GM12878 (cell line): ENCODE results near the gene NOL3. TPM values are rescaled to one million over a fixed set of nuclear protein-coding genes. Genes with fewer than 3 reads are reported as not detected.

ENCODE experiments used
- ATAC-seq: fragments of 200-7000 bp; cut with Tn5 transposase; 3 replicates; pipeline ENCODE4 v1.9.1; 2020; ENCODE audit warnings: mild to moderate bottlenecking, moderate library complexity
- BruUV-seq: library from RNA; stranded (reverse); fragments of 400-500 nt; replicated peaks from 2 replicates; lab custom pipeline; 2021; lab: Mats Ljungman, UMichigan
- CTCF ChIA-PET: fragments of 300-600 bp; sonication (Branson Sonifier 250); formaldehyde crosslinking; extraction: SDS; loops from one replicate; lab custom pipeline; 2021; ENCODE audit warnings: inconsistent platforms; lab: Yijun Ruan, JAX
- POLR2A ChIA-PET: fragments of 350-600 bp; formaldehyde crosslinking; extraction: SDS; loops from one replicate; lab custom pipeline; 2021; ENCODE audit warnings: inconsistent platforms; lab: Charles Lee
- RAD21 ChIA-PET: fragments of 300-600 bp; sonication (Branson Sonifier 250); formaldehyde crosslinking; loops from one replicate; lab custom pipeline; 2023; ENCODE audit warnings: antibody characterized with exemption; ENCODE audit not compliant: unreplicated experiment; lab: Charles Lee
- SMC1A ChIA-PET: fragments of 300-600 bp; sonication (Branson Sonifier 250); formaldehyde crosslinking; loops from one replicate; lab custom pipeline; 2023; ENCODE audit not compliant: unreplicated experiment, uncharacterized antibody; lab: Charles Lee
- DNase-seq: peaks from one replicate; pipeline ENCODE4 v3.0.0-alpha.2; 2011; ENCODE audit warnings: low read depth, low spot score
- FAIRE-seq: peaks from 3 replicates; lab custom pipeline; 2011; peaks lifted over from hg19 to GRCh38; lab: Jason Lieb, UNC
- H2AFZ ChIP-seq: 2 replicates; pipeline ENCODE4 v1.6.0; 2011; ENCODE audit warnings: low read depth, low read length, control low read depth; ENCODE audit not compliant: control insufficient read depth
- H3K27ac ChIP-seq: 2 replicates; pipeline ENCODE4 v1.5.1; 2011; ENCODE audit warnings: control low read depth; ENCODE audit not compliant: control insufficient read depth, insufficient read depth
- H3K27me3 ChIP-seq, 2 experiments: replicated peaks in 1 of 2; 2 replicates each; pipeline versions ENCODE4 v1.6.0 to v1.6.1; 2011; ENCODE audit warnings: low read length in 1 of 2; ENCODE audit not compliant: control insufficient read depth in 2 of 2, insufficient read depth in 2 of 2
- H3K36me3 ChIP-seq, 2 experiments: 2 replicates each; pipeline ENCODE4 v1.5.1; 2011; ENCODE audit warnings: low read length in 1 of 2; ENCODE audit not compliant: control insufficient read depth in 2 of 2, insufficient read depth in 2 of 2
- H3K4me1 ChIP-seq: 2 replicates; pipeline ENCODE4 v1.6.1; 2011; ENCODE audit warnings: mild to moderate bottlenecking, low read length, moderate library complexity, mixed read lengths; ENCODE audit not compliant: control insufficient read depth, insufficient read depth
- H3K4me2 ChIP-seq: 2 replicates; pipeline ENCODE4 v1.6.0; 2011; ENCODE audit warnings: control low read depth; ENCODE audit not compliant: control insufficient read depth, insufficient read depth
- H3K4me3 ChIP-seq: fragments of 200-600 bp; sonication (generic); 2 replicates; pipeline ENCODE4 v1.5.1; 2016
- H3K79me2 ChIP-seq: 2 replicates; pipeline ENCODE4 v1.6.0; 2011; ENCODE audit warnings: low read length; ENCODE audit not compliant: control insufficient read depth, insufficient read depth
- H3K9ac ChIP-seq: 2 replicates; pipeline ENCODE4 v1.8.0; 2011; ENCODE audit warnings: low read length, control low read depth, mixed read lengths; ENCODE audit not compliant: control insufficient read depth, insufficient read depth
- H3K9me3 ChIP-seq: replicated peaks from 3 replicates; pipeline ENCODE4 v1.5.1; 2011; ENCODE audit warnings: mild to moderate bottlenecking, low read length; ENCODE audit not compliant: control insufficient read depth, insufficient read depth
- H4K20me1 ChIP-seq: 2 replicates; pipeline ENCODE4 v1.6.0; 2011; ENCODE audit not compliant: control insufficient read depth, insufficient read depth
- E2F4 ChIP-seq: IDR thresholded peaks from 2 replicates; pipeline ENCODE4 v1.6.1; 2012; ENCODE audit warnings: low read depth, low read length, improper control_type of control experiment
- E4F1 ChIP-seq: fragments of 450-650 bp; IDR thresholded peaks from 2 replicates; pipeline ENCODE4 v1.6.1; 2018; ENCODE audit warnings: borderline replicate concordance, mild to moderate bottlenecking; ENCODE audit not compliant: partially characterized antibody
- GATAD2B ChIP-seq: fragments of 450-650 bp; conservative IDR thresholded peaks from 2 replicates; pipeline ENCODE4 v1.6.1; 2017; ENCODE audit warnings: low read depth, mild to moderate bottlenecking, moderate library complexity
- IRF3 ChIP-seq: fragments of 450-650 bp; IDR thresholded peaks from 2 replicates; pipeline ENCODE4 v1.6.1; 2014; ENCODE audit warnings: mild to moderate bottlenecking
- NBN ChIP-seq: fragments of 450-650 bp; IDR thresholded peaks from 2 replicates; pipeline ENCODE4 v1.6.1; 2016
- RB1 ChIP-seq: fragments of 450-650 bp; formaldehyde crosslinking; IDR thresholded peaks from 2 replicates; pipeline ENCODE4 v1.6.1; 2017; ENCODE audit warnings: mild to moderate bottlenecking, borderline replicate concordance
- SIX5 ChIP-seq: IDR thresholded peaks from 2 replicates; pipeline ENCODE4 v1.6.1; 2011; ENCODE audit warnings: mild to moderate bottlenecking, low read depth, low read length, moderate library complexity; ENCODE audit not compliant: severe bottlenecking
- STAT3 ChIP-seq: IDR thresholded peaks from 2 replicates; pipeline ENCODE4 v1.6.1; 2011; ENCODE audit warnings: low read depth, low read length, improper control_type of control experiment
- TBL1XR1 ChIP-seq: IDR thresholded peaks from 2 replicates; pipeline ENCODE4 v1.6.1; 2012; ENCODE audit warnings: low read depth, low read length, improper control_type of control experiment
- ZNF274 ChIP-seq: IDR thresholded peaks from one replicate; pipeline ENCODE4 v1.8.0; 2011; ENCODE audit not compliant: insufficient read length, insufficient read depth
- WGBS: methylation state at CpG from one replicate; pipeline ENCODE4 v1.1.6; 2016; ENCODE audit warnings: low lambda C conversion rate; ENCODE audit not compliant: insufficient replicate concordance, insufficient coverage; ENCODE audit errors: missing lambda C conversion rate; 5-methylcytosine and 5-hydroxymethylcytosine counted together
- in situ Hi-C: fragments of 300-500 bp; cut with MboI; formaldehyde crosslinking; loops from 9 replicates; pipeline ENCODE4 v1.14.3; 2018; ENCODE audit warnings: mixed read lengths
- intact Hi-C: fragments of 100-400 bp; cut with micrococcal nuclease; formaldehyde crosslinking; loops from one replicate; pipeline ENCODE4 v1.14.2; 2022; ENCODE audit not compliant: unreplicated experiment
- polyA plus RNA-seq, 11 experiments: library from polyadenylated mRNA; depleted of rRNA in 4 of 11; unstranded in 6 of 11; stranded (reverse) in 5 of 11; fragments of >200 nt; fragmentation: Nextera tagmentation in 4 of 11; fragmentation: Illumina TruSeq in 1 of 11; extraction: Ambion mirVana in 4 of 11; extraction: Trizol in 1 of 11; gene quantifications; 1 replicate in 1 of 11; 2 replicates in 10 of 11; pipeline versions ENCODE4 v1.2.1 to v1.2.3, GENCODE V29; 2011 to 2016; ENCODE audit warnings: inconsistent platforms in 2 of 11, missing spikeins in 2 of 11, low read depth in 1 of 11
- total RNA-seq, 4 experiments: library from RNA; depleted of rRNA in 3 of 4; stranded (reverse); fragments of >200 nt in 3 of 4; fragmentation: Illumina TruSeq in 1 of 4; extraction: Trizol in 1 of 4; gene quantifications; 2 replicates each; pipeline versions ENCODE4 v1.2.1 to v1.2.3, GENCODE V29; 2013 to 2021
- TF ChIP-seq, protein P1 (sequence below): fragments of 450-650 bp; IDR thresholded peaks from 2 replicates; pipeline ENCODE4 v1.6.1; 2018; ENCODE audit warnings: mild to moderate bottlenecking, low read depth, moderate library complexity; ENCODE audit not compliant: partially characterized antibody
- TF ChIP-seq, protein P2 (sequence below): IDR thresholded peaks from 2 replicates; pipeline ENCODE4 v1.6.1; 2011; ENCODE audit warnings: low read depth, low read length, improper control_type of control experiment, borderline replicate concordance

The NOL3 gene
- total and polyA plus RNA-seq, 10 of the 15 experiments (the other 5 are each of a cell fraction or from before 2014, with no cell fraction given): 0.31 to 18.4 (median 2.7) TPM

DNA sequence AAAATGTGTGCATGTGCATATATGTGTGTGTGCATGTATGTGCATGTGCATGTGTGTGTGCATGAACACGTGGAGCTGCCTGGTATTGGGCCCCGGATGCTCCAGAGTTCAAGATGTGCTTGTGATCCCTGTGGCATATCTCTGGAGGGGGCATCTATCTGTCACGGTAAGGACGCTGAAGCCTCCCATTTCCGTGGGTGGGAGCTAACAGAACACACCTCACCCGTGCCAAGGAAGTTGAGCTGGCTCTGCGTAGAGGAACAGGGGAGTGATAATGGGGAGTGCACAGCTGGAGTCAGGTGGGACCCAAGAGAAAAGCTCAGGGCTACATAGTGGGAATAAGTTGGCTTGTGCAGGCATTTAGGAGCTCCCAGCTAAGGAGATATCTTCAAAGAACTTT is 41.3 kb downstream of the NOL3 start:
- SMC1A ChIA-PET: interaction anchor here (1.0 to 1.1 kb wide), 2 partner anchors 12 to 254 kb away, joined by 3 to 4 read pairs; no protein-coding TSS in a partner anchor
- Histone ChIP-seq H3K4me3 (no peak overlapping the region), H3K79me2 (no peaks in the 10 kb centered on the region), H4K20me1 (no peaks in the 10 kb centered on the region), H3K9ac (no peak overlapping the region), H3K4me2 (no peak overlapping the region), H2AFZ (no peak overlapping the region), H3K9me3 (no peaks in the 10 kb centered on the region), H3K36me3 (no peaks in the 10 kb centered on the region), H3K27ac (no peak overlapping the region), H3K27me3 (no peaks in the 10 kb centered on the region), H3K4me1 (no peaks in the 10 kb centered on the region)
- no TSS peak for BruUV-seq
- intact Hi-C loops (no loop called here), in situ Hi-C loops (no loop called here)
- DNase-seq (no peak), ATAC-seq (no peak), FAIRE-seq (no peak)
- CTCF ChIA-PET: interaction anchor here (0.8 kb wide), 1 partner anchor 15 kb away, joined by 3 read pairs; no protein-coding TSS in a partner anchor
- 74% methylated on average over 7 of the region's 7 CpGs for WGBS
- POLR2A ChIA-PET: interaction anchor here (0.6 kb wide), 1 partner anchor 19 kb away, joined by 3 read pairs; no protein-coding TSS in a partner anchor
- RAD21 ChIA-PET: interaction anchor here (0.5 kb wide), 1 partner anchor 33 kb away, joined by 3 read pairs; no protein-coding TSS in a partner anchor
- TF ChIP-seq IRF3: no peak
- TF ChIP-seq RB1: no peak
- no peak for TF ChIP-seq ZNF274
- TF ChIP-seq E4F1: no peak
- TF ChIP-seq, protein P1, sequence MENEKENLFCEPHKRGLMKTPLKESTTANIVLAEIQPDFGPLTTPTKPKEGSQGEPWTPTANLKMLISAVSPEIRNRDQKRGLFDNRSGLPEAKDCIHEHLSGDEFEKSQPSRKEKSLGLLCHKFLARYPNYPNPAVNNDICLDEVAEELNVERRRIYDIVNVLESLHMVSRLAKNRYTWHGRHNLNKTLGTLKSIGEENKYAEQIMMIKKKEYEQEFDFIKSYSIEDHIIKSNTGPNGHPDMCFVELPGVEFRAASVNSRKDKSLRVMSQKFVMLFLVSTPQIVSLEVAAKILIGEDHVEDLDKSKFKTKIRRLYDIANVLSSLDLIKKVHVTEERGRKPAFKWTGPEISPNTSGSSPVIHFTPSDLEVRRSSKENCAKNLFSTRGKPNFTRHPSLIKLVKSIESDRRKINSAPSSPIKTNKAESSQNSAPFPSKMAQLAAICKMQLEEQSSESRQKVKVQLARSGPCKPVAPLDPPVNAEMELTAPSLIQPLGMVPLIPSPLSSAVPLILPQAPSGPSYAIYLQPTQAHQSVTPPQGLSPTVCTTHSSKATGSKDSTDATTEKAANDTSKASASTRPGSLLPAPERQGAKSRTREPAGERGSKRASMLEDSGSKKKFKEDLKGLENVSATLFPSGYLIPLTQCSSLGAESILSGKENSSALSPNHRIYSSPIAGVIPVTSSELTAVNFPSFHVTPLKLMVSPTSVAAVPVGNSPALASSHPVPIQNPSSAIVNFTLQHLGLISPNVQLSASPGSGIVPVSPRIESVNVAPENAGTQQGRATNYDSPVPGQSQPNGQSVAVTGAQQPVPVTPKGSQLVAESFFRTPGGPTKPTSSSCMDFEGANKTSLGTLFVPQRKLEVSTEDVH: no peak
- TF ChIP-seq TBL1XR1: no peak
- no peak for TF ChIP-seq STAT3
- no peak for TF ChIP-seq E2F4
- TF ChIP-seq, protein P2, sequence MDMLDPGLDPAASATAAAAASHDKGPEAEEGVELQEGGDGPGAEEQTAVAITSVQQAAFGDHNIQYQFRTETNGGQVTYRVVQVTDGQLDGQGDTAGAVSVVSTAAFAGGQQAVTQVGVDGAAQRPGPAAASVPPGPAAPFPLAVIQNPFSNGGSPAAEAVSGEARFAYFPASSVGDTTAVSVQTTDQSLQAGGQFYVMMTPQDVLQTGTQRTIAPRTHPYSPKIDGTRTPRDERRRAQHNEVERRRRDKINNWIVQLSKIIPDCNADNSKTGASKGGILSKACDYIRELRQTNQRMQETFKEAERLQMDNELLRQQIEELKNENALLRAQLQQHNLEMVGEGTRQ: no peak
- no peak for TF ChIP-seq NBN
- TF ChIP-seq GATAD2B: no peak
- no peak for TF ChIP-seq SIX5
